ENCODE results near the gene SNURF. TPM values are rescaled to one million over a fixed set of nuclear protein-coding genes. Genes with fewer than 3 reads are reported as not detected.
"Not testable (repeated sequence)": the region's sequence is repeated elsewhere in the genome, so short reads cannot be mapped to it uniquely, and the experiment has no call there.

The SNURF gene
- total RNA-seq, 2 donors from 2014 or later = 21.8 to 27.2 TPM

DNA sequence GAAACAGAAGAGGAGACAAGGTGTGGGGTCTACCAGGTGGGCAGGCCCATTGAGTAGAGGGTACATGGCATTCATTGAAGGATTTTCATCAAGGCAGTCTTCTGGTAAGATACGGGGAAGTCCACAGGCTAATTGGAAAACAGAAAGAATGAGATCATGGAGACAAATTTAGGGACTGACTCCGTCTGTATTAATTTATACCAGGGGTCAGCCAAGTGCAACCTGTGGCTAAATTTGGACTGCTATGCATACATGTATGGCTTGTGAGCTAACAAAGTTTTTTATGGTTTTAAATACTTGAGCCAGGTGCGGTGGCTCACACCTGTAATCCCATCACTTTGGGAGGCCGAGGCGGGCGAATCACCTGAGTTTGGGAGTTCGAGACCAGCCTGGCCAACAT is 21.1 kb upstream of the SNURF start:
- no peak overlapping the region for H3K4me3 Mint-ChIP-seq
- DNase-seq = peak; percentile 0
- H3K9me3 Mint-ChIP-seq = peaks cover 44% of the 10 kb centered on the region
- Histone ChIP-seq H3K36me3 (ENCODE audit: control insufficient read depth, insufficient read depth, low read length) (peaks cover 21% of the 10 kb centered on the region), H3K4me1 (ENCODE audit: control insufficient read depth, insufficient read depth, low read length) (no peaks in the 10 kb centered on the region), H3K27me3 (ENCODE audit: control insufficient read depth, insufficient read depth, low read length, poor library complexity, severe bottlenecking) (no peaks in the 10 kb centered on the region), H3K27ac (ENCODE audit: low read depth, low read length) (no peak overlapping the region), H3K9me3 (ENCODE audit: control insufficient read depth, low read length) (peaks cover 24% of the 10 kb centered on the region), H3K4me3 (ENCODE audit: low read length) (no peak overlapping the region), H3K9ac (ENCODE audit: extremely low read depth, low read length, poor library complexity, severe bottlenecking) (no peak overlapping the region)
- TF ChIP-seq, protein P1, sequence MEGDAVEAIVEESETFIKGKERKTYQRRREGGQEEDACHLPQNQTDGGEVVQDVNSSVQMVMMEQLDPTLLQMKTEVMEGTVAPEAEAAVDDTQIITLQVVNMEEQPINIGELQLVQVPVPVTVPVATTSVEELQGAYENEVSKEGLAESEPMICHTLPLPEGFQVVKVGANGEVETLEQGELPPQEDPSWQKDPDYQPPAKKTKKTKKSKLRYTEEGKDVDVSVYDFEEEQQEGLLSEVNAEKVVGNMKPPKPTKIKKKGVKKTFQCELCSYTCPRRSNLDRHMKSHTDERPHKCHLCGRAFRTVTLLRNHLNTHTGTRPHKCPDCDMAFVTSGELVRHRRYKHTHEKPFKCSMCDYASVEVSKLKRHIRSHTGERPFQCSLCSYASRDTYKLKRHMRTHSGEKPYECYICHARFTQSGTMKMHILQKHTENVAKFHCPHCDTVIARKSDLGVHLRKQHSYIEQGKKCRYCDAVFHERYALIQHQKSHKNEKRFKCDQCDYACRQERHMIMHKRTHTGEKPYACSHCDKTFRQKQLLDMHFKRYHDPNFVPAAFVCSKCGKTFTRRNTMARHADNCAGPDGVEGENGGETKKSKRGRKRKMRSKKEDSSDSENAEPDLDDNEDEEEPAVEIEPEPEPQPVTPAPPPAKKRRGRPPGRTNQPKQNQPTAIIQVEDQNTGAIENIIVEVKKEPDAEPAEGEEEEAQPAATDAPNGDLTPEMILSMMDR (conservative IDR thresholded peaks at IDR 0.05) = no peak
- peaks cover 2% of the 10 kb centered on the region for H3K4me1 Mint-ChIP-seq
- 94 to 96% methylated on average over 5 to 7 of the region's 7 CpGs for WGBS, 2 experiments (ENCODE audit: insufficient coverage in 1 of 2, insufficient read length in 1 of 2)
- H3K36me3 Mint-ChIP-seq (ENCODE audit: low read depth) = peaks cover 18% of the 10 kb centered on the region
- H3K27me3 Mint-ChIP-seq (ENCODE audit: insufficient read depth) = no peaks in the 10 kb centered on the region
- H3K27ac Mint-ChIP-seq = no peak overlapping the region

DNA sequence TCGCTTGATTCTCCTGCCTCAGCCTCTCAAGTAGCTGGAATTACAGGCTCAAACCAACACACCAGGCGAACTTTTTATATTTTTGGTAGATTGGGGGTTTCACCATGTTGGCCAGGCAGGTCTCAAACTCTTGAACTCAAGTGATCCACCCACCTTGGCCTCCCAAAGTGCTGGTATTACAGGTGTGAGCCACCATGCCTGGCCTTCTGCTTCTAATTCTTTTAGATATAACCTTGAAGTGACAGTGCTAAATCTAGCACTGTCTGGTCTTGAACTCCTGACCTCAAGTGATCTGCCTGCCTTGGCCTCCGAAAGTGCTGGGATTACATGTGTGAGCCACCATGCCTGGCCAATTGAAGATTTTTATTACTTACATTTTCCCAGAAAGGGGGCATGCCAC is 16.6 kb upstream of the SNURF start:
- not testable (repeated sequence) for H3K27ac ChIP-seq (ENCODE audit: low read depth, low read length); H3K4me3 ChIP-seq (ENCODE audit: low read length); H3K27me3 ChIP-seq (ENCODE audit: control insufficient read depth, insufficient read depth, low read length, poor library complexity, severe bottlenecking); H3K4me1 ChIP-seq (ENCODE audit: control insufficient read depth, insufficient read depth, low read length); DNase-seq; H3K27me3 Mint-ChIP-seq (ENCODE audit: insufficient read depth); H3K9ac ChIP-seq (ENCODE audit: extremely low read depth, low read length, poor library complexity, severe bottlenecking); H3K27ac Mint-ChIP-seq; H3K4me1 Mint-ChIP-seq; H3K4me3 Mint-ChIP-seq
- peaks cover 16% of the 10 kb centered on the region for H3K9me3 ChIP-seq (ENCODE audit: control insufficient read depth, low read length)
- H3K36me3 ChIP-seq (ENCODE audit: control insufficient read depth, insufficient read depth, low read length) = peaks cover 18% of the 10 kb centered on the region
- WGBS, 2 experiments (ENCODE audit: insufficient coverage in 1 of 2, insufficient read length in 1 of 2) = 68 to 83% methylated on average over 3 of the region's 3 CpGs
- Mint-ChIP-seq H3K9me3 (peaks cover 41% of the 10 kb centered on the region), H3K36me3 (ENCODE audit: low read depth) (peaks cover 21% of the 10 kb centered on the region)

DNA sequence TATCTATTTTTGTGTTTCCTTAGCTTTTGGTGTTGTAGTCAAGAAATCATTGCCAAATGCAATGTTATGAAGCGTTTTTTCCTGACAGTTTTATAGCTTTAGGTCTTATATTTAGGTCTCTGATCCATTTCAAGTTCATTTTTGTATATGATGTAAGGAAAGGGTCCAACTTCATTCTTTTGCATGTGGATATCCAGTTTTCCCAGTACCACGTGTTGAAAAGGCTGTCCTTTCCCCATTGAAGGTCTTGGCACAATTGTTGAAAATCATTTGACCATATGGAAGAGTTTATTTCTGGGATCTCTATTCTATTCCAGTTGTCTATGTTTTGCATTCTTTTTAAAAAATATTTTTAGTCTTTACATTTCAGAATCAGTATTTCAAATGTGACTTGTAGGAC is 14.6 kb upstream of the SNURF start:
- H3K9me3 Mint-ChIP-seq = peaks cover 46% of the 10 kb centered on the region
- Histone ChIP-seq H3K4me1 (ENCODE audit: control insufficient read depth, insufficient read depth, low read length) (no peaks in the 10 kb centered on the region), H3K27ac (ENCODE audit: low read depth, low read length) (no peak overlapping the region), H3K27me3 (ENCODE audit: control insufficient read depth, insufficient read depth, low read length, poor library complexity, severe bottlenecking) (no peaks in the 10 kb centered on the region), H3K9me3 (ENCODE audit: control insufficient read depth, low read length) (peaks cover 10% of the 10 kb centered on the region), H3K9ac (ENCODE audit: extremely low read depth, low read length, poor library complexity, severe bottlenecking) (no peak overlapping the region), H3K36me3 (ENCODE audit: control insufficient read depth, insufficient read depth, low read length) (peaks cover 10% of the 10 kb centered on the region), H3K4me3 (ENCODE audit: low read length) (no peak overlapping the region)
- H3K4me1 Mint-ChIP-seq = peaks cover 4% of the 10 kb centered on the region
- no peak overlapping the region for H3K4me3 Mint-ChIP-seq
- H3K27me3 Mint-ChIP-seq (ENCODE audit: insufficient read depth) = no peaks in the 10 kb centered on the region
- H3K27ac Mint-ChIP-seq = no peak overlapping the region
- peaks cover 17% of the 10 kb centered on the region for H3K36me3 Mint-ChIP-seq (ENCODE audit: low read depth)
- WGBS, 2 experiments (ENCODE audit: insufficient coverage in 1 of 2, insufficient read length in 1 of 2) = 50% methylated on average over 2 of the region's 2 CpGs; no CpG with 5 or more reads in 1 of the 2 experiments
- TF ChIP-seq, protein P1 (conservative IDR thresholded peaks at IDR 0.05) = no peak
- no peak for DNase-seq

DNA sequence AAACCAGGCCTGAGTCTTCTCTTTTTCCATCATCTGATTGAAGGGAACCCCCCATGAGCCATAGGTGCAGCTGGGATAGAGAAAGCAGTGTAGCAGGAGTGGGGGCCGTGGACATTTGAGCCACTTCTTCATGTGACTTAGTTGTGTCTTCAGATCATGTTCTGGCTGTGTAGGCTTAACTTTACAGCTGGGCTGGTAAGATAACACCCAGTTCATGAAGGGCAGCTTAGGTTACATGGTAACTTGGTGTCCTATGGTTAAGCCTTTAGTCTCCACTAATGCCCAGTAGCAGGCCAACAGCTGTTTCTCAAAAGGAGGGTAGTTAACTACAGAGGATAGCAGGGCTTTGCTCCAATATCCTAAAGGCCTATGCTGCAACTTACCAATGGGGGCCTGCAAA is 11.4 kb upstream of the SNURF start:
- Histone ChIP-seq H3K4me1 (ENCODE audit: control insufficient read depth, insufficient read depth, low read length) (no peaks in the 10 kb centered on the region), H3K27me3 (ENCODE audit: control insufficient read depth, insufficient read depth, low read length, poor library complexity, severe bottlenecking) (no peaks in the 10 kb centered on the region), H3K27ac (ENCODE audit: low read depth, low read length) (no peak overlapping the region), H3K9ac (ENCODE audit: extremely low read depth, low read length, poor library complexity, severe bottlenecking) (no peak overlapping the region), H3K4me3 (ENCODE audit: low read length) (no peak overlapping the region), H3K36me3 (ENCODE audit: control insufficient read depth, insufficient read depth, low read length) (peaks cover 6% of the 10 kb centered on the region), H3K9me3 (ENCODE audit: control insufficient read depth, low read length) (no peaks in the 10 kb centered on the region)
- Mint-ChIP-seq H3K36me3 (ENCODE audit: low read depth) (peaks cover 7% of the 10 kb centered on the region), H3K4me3 (no peak overlapping the region), H3K27me3 (ENCODE audit: insufficient read depth) (no peaks in the 10 kb centered on the region), H3K4me1 (peaks cover 7% of the 10 kb centered on the region), H3K27ac (no peak overlapping the region), H3K9me3 (peaks cover 39% of the 10 kb centered on the region)
- 76% methylated on average over 1 of the region's 1 CpG; no CpG with 5 or more reads in 1 of the 2 experiments for WGBS, 2 experiments (ENCODE audit: insufficient coverage in 1 of 2, insufficient read length in 1 of 2)
- TF ChIP-seq, protein P1 (conservative IDR thresholded peaks at IDR 0.05) = no peak
- DNase-seq = peak; percentile 18

Data from endodermal cell (in vitro differentiated cells).